ENCODE results near the gene PLIN5. TPM values are rescaled to one million over a fixed set of nuclear protein-coding genes. Genes with fewer than 3 reads are reported as not detected.

PLIN5 gene
- total RNA-seq, 4 donors from 2014 or later: 28.6 to 48.1 (median 44.0) TPM

- TF ChIP-seq, protein P1, sequence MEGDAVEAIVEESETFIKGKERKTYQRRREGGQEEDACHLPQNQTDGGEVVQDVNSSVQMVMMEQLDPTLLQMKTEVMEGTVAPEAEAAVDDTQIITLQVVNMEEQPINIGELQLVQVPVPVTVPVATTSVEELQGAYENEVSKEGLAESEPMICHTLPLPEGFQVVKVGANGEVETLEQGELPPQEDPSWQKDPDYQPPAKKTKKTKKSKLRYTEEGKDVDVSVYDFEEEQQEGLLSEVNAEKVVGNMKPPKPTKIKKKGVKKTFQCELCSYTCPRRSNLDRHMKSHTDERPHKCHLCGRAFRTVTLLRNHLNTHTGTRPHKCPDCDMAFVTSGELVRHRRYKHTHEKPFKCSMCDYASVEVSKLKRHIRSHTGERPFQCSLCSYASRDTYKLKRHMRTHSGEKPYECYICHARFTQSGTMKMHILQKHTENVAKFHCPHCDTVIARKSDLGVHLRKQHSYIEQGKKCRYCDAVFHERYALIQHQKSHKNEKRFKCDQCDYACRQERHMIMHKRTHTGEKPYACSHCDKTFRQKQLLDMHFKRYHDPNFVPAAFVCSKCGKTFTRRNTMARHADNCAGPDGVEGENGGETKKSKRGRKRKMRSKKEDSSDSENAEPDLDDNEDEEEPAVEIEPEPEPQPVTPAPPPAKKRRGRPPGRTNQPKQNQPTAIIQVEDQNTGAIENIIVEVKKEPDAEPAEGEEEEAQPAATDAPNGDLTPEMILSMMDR (IDR thresholded peaks at IDR 0.05): no peak
- DNase-seq (ENCODE audit: low spot score) (no peak), ATAC-seq (ENCODE audit: low FRiP score) (no peak)
These were observed 21.8 kb downstream of the PLIN5 start for GRCh38 chr19:4513248-4513647.

DNA sequence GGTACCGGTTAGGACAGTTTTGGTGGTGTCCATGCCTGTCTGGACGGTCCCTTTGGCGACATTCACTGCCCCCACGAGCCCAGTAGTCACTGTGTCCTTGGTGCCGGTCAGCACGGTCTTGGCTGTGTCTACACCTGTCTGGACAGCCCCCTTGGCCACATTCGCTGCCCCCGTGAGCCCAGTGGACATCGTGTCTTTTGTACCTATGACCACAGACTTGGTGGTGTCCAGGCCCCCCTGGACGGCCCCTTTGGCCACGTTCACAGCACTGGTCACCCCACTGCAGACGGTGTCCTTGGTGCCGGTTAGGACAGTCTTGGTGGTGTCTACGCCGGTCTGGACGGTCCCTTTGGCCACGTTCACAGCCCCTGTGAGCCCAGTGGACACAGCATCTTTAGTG is 23.0 kb downstream of the PLIN5 start:
- ATAC-seq (ENCODE audit: low FRiP score): no peak
- DNase-seq (ENCODE audit: low spot score): no peak
- TF ChIP-seq, protein P1 (IDR thresholded peaks at IDR 0.05): no peak

- TF ChIP-seq, protein P1 (IDR thresholded peaks at IDR 0.05): no peak
- DNase-seq (ENCODE audit: low spot score) (no peak), ATAC-seq (ENCODE audit: low FRiP score) (no peak)
These were observed 23.5 kb downstream of the PLIN5 start for GRCh38 chr19:4511300-4512054.

DNA sequence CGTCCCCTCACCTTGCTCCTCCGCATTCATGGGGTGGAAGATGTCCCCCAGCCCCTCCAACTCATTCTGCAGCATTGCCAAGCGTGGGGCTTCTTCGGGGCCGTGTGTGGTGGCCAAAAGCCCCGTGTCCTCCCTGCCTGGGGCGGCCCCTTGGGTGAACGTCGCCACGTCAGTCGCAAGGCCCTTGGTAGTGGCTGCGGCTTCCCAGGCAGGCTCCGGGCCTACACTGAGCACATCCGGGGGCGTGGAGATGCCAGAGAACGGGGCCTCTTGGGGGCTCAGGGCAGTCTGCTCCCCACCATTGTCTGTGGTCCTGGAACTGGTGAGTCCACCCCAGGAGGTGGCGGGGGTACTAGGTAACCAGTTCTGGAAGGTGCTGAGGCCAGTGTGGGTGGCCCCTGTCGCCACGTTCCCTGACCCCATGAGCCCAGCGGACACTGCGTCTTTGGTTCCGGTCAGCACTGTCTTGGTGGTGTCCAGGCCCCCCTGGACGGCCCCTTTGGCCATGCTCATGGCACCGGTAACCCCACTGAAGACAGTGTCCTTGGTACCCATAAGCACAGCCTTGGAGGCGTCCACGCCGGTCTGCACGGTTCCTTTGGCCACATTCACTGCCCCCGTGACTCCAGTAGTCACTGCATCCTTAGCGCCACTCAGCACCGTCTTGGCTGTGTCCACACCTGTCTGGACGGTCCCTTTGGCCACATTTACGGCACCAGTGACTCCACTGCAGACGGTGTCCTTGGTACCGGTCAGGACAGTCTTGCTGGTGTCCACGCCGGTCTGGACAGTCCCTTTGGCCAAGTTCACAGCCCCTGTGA is 24.4 kb downstream of the PLIN5 start:
- DNase-seq (ENCODE audit: low spot score) (no peak), ATAC-seq (ENCODE audit: low FRiP score) (no peak)
- TF ChIP-seq, protein P1 (IDR thresholded peaks at IDR 0.05): no peak

- TF ChIP-seq, protein P1 (IDR thresholded peaks at IDR 0.05): no peak
- DNase-seq (ENCODE audit: low spot score) (no peak), ATAC-seq (ENCODE audit: low FRiP score) (no peak)
These were observed 26.3 kb downstream of the PLIN5 start for GRCh38 chr19:4508698-4509097.

GRCh38 chr19:4507804-4508203 is 27.2 kb downstream of the PLIN5 start:
- DNase-seq (ENCODE audit: low spot score) (no peak), ATAC-seq (ENCODE audit: low FRiP score) (no peak)
- TF ChIP-seq, protein P1 (IDR thresholded peaks at IDR 0.05): no peak

- TF ChIP-seq, protein P1 (IDR thresholded peaks at IDR 0.05): no peak
- ATAC-seq (ENCODE audit: low FRiP score): no peak
- DNase-seq (ENCODE audit: low spot score): no peak
These were observed 27.9 kb downstream of the PLIN5 start for GRCh38 chr19:4507150-4507452.

Measured in omental fat pad (tissue), 4 donors.